OCI-LY7 (cell line): ENCODE data around the gene AGBL3. TPM values are rescaled to one million over a fixed set of nuclear protein-coding genes. Genes with fewer than 3 reads are reported as not detected.
"Not testable (repeated sequence)": the region's sequence is repeated elsewhere in the genome, so short reads cannot be mapped to it uniquely, and the experiment has no call there.

Experiments
- BruUV-seq: library from RNA; stranded (reverse); fragments of 400-500 nt; replicated peaks from 2 replicates; lab custom pipeline; 2021; lab: Mats Ljungman, UMichigan
- CTCF ChIA-PET: fragments of 300-600 bp; sonication (Branson Sonifier 250); formaldehyde crosslinking; loops from one replicate; lab custom pipeline; 2022; ENCODE audit warnings: antibody characterized with exemption; ENCODE audit not compliant: unreplicated experiment; lab: Charles Lee
- POLR2A ChIA-PET: fragments of 300-600 bp; sonication (Branson Sonifier 250); formaldehyde crosslinking; loops from one replicate; lab custom pipeline; 2022; ENCODE audit warnings: antibody characterized with exemption; lab: Charles Lee
- DNase-seq: peaks from one replicate; pipeline ENCODE4 v3.0.0-alpha.2; 2015; ENCODE audit warnings: low spot score
- H2AFZ ChIP-seq: fragments of 200-600 bp; sonication (generic), shearing (Covaris generic); 2 replicates; pipeline ENCODE4 v1.6.1; 2014; ENCODE audit warnings: mild to moderate bottlenecking, antibody characterized with exemption, low read length, moderate library complexity
- H3K27ac ChIP-seq: fragments of 200-600 bp; sonication (generic); 2 replicates; pipeline ENCODE4 v1.5.1; 2014; ENCODE audit warnings: mixed run types, low read depth, mild to moderate bottlenecking, moderate library complexity, low read length, inconsistent platforms; ENCODE audit not compliant: poor library complexity, severe bottlenecking
- H3K36me3 ChIP-seq: fragments of 200-600 bp; sonication (generic); 2 replicates; pipeline ENCODE4 v1.6.1; 2014; ENCODE audit warnings: mild to moderate bottlenecking, antibody characterized with exemption, low read length, moderate library complexity, mixed read lengths; ENCODE audit not compliant: insufficient read depth
- H3K4me1 ChIP-seq: fragments of 200-600 bp; sonication (generic); 2 replicates; pipeline ENCODE4 v1.5.1; 2014; ENCODE audit warnings: mild to moderate bottlenecking, low read length; ENCODE audit not compliant: insufficient read depth, poor library complexity, severe bottlenecking
- H3K4me2 ChIP-seq: fragments of 200-600 bp; sonication (generic); 2 replicates; pipeline ENCODE4 v1.6.1; 2014; ENCODE audit warnings: mild to moderate bottlenecking, low read length
- H3K4me3 ChIP-seq: fragments of 200-600 bp; sonication (generic); 2 replicates; pipeline ENCODE4 v1.5.1; 2014; ENCODE audit warnings: mild to moderate bottlenecking, low read depth, low read length; ENCODE audit not compliant: poor library complexity, severe bottlenecking
- H3K79me2 ChIP-seq: fragments of 200-600 bp; sonication (generic); 2 replicates; pipeline ENCODE4 v1.6.1; 2016; ENCODE audit warnings: low read depth, mild to moderate bottlenecking, low read length, moderate library complexity, mixed read lengths; ENCODE audit not compliant: insufficient read depth
- H3K9me2 ChIP-seq: fragments of 200-600 bp; sonication (generic); 2 replicates; pipeline ENCODE4 v1.6.1; 2016; ENCODE audit warnings: mild to moderate bottlenecking, low read length, mixed read lengths; ENCODE audit not compliant: insufficient read depth
- H3K9me3 ChIP-seq: fragments of 200-600 bp; sonication (generic); 2 replicates; pipeline ENCODE4 v1.6.1; 2014; ENCODE audit warnings: mild to moderate bottlenecking, mixed run types, low read length, mixed read lengths
- H4K20me1 ChIP-seq: fragments of 200-600 bp; sonication (generic); 2 replicates; pipeline ENCODE4 v1.6.1; 2014; ENCODE audit warnings: mild to moderate bottlenecking, antibody characterized with exemption, low read length, moderate library complexity, mixed read lengths; ENCODE audit not compliant: insufficient read depth
- EZH2phosphoT487 ChIP-seq: fragments of 200-600 bp; sonication (generic); IDR thresholded peaks from 2 replicates; pipeline ENCODE4 v1.6.1; 2018; ENCODE audit warnings: low read depth, borderline replicate concordance, mild to moderate bottlenecking, mixed run types, antibody characterized with exemption, low read length, moderate library complexity, mixed read lengths
- intact Hi-C: fragments of 100-400 bp; cut with micrococcal nuclease; formaldehyde crosslinking; loops from one replicate; pipeline ENCODE4 v1.10.0; 2022; ENCODE audit not compliant: unreplicated experiment
- total RNA-seq, 2 experiments: library from RNA; depleted of rRNA in 1 of 2; stranded (reverse); fragments of >200 nt in 1 of 2; shearing (Covaris generic) in 1 of 2; gene quantifications; 2 replicates each; pipeline ENCODE4 v1.2.3, GENCODE V29; 2014 to 2022
- TF ChIP-seq, protein P1 (sequence below): fragments of 200-600 bp; sonication (generic); conservative IDR thresholded peaks from 2 replicates; pipeline ENCODE4 v1.5.1; 2014; ENCODE audit warnings: mild to moderate bottlenecking, antibody characterized with exemption, low read length, moderate library complexity, mixed read lengths

Gene AGBL3
- total RNA-seq, 2 experiments from 2014 or later: 3.5 to 4.9 TPM

DNA sequence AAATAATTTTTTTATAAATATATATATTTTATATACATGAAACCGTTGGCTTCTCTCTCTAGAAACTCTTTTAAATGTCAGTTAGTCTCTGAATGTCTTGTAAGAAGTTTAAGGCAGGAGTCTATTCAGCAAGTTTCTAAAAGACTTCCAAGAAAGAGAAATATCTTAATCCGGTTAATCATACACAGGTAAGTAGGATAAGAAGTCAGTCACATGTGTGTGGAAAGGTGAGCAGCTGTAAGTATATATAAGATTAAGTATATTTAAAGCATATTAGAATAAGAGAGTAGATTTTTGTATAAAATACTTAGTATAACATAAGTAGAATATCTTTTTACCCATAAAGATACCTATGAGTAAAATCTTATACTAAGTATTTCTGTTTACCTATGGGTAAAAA, 48.9 kb downstream of the AGBL3 start:
- Histone ChIP-seq H3K36me3 (no peaks in the 10 kb centered on the region), H3K4me2 (no peak overlapping the region), H2AFZ (no peak overlapping the region), H3K9me3 (no peaks in the 10 kb centered on the region), H3K4me3 (no peak overlapping the region), H4K20me1 (no peaks in the 10 kb centered on the region), H3K79me2 (no peaks in the 10 kb centered on the region), H3K27ac (no peak overlapping the region), H3K4me1 (no peaks in the 10 kb centered on the region), H3K9me2 (no peaks in the 10 kb centered on the region)
- intact Hi-C loops: no loop called here
- TF ChIP-seq, protein P1, sequence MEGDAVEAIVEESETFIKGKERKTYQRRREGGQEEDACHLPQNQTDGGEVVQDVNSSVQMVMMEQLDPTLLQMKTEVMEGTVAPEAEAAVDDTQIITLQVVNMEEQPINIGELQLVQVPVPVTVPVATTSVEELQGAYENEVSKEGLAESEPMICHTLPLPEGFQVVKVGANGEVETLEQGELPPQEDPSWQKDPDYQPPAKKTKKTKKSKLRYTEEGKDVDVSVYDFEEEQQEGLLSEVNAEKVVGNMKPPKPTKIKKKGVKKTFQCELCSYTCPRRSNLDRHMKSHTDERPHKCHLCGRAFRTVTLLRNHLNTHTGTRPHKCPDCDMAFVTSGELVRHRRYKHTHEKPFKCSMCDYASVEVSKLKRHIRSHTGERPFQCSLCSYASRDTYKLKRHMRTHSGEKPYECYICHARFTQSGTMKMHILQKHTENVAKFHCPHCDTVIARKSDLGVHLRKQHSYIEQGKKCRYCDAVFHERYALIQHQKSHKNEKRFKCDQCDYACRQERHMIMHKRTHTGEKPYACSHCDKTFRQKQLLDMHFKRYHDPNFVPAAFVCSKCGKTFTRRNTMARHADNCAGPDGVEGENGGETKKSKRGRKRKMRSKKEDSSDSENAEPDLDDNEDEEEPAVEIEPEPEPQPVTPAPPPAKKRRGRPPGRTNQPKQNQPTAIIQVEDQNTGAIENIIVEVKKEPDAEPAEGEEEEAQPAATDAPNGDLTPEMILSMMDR: no peak
- no peak for TF ChIP-seq EZH2phosphoT487
- DNase-seq: no peak
- no TSS peak for BruUV-seq
- ChIA-PET POLR2A (no interaction called here), CTCF (no interaction called here)

DNA sequence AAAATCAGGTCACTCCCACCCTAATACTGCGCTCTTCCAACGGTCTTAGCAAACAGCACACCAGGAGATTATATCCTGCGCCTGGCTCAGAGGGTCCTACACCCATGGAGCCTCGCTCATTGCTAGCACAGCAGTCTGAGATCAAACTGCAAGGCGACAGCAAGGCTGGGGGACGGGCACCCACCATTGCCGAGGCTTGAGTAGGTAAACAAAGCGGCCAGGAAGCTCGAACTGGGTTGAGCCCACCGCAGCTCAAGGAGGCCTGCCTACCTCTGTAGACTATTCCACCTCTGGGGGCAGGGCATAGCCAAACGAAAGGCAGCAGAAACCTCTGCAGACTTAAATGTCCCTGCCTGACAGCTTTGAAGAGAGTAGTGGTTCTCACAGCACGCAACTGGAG, 80.7 kb downstream of the AGBL3 start:
- H3K4me3 ChIP-seq, H4K20me1 ChIP-seq, POLR2A ChIA-PET, H3K4me1 ChIP-seq, DNase-seq, intact Hi-C loops, H2AFZ ChIP-seq, H3K27ac ChIP-seq, H3K4me2 ChIP-seq, H3K79me2 ChIP-seq, BruUV-seq, H3K9me3 ChIP-seq, H3K9me2 ChIP-seq, H3K36me3 ChIP-seq, CTCF ChIA-PET: not testable (repeated sequence)

DNA sequence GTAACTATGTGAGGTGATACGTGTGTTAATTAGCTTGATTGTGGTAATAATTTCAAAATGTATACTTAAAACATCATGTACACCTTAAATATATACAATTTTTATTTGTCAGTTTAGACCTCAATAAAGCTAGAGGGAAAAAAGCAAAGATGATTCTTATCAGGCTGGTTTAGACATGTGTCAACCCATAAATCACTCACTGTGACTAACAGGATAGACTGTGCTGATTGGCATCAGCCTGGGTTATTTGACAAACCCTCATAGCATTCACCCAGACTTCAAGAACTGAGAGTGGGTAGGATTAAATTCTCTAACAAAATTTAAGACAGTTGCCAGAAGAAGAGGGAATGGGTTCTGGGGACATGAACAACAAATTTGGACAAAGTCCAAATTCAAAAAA, 87.8 kb downstream of the AGBL3 start:
- intact Hi-C loops: no loop called here
- Histone ChIP-seq H3K36me3 (no peaks in the 10 kb centered on the region), H3K79me2 (no peaks in the 10 kb centered on the region), H2AFZ (no peak overlapping the region), H3K4me2 (no peak overlapping the region), H3K4me1 (no peaks in the 10 kb centered on the region), H3K27ac (no peak overlapping the region), H3K4me3 (no peak overlapping the region), H4K20me1 (no peaks in the 10 kb centered on the region), H3K9me3 (no peaks in the 10 kb centered on the region), H3K9me2 (no peaks in the 10 kb centered on the region)
- DNase-seq: no peak
- POLR2A ChIA-PET: interaction anchor here (1.0 kb wide), 1 partner anchor 11 kb away, joined by 3 read pairs; no protein-coding TSS in a partner anchor
- CTCF ChIA-PET: no interaction called here
- no TSS peak for BruUV-seq
- TF ChIP-seq, protein P1: no peak
- TF ChIP-seq EZH2phosphoT487: no peak
